HepG2 (cell line): ENCODE measurements around the gene ACSS1. TPM values are rescaled to one million over a fixed set of nuclear protein-coding genes. Genes with fewer than 3 reads are reported as not detected.

Experiments
- AGO1 ChIP-seq: fragments of 200-400 bp; formaldehyde crosslinking; IDR thresholded peaks from 2 replicates; pipeline ENCODE4 v1.6.1; 2017; ENCODE audit warnings: mild to moderate bottlenecking, low read depth, low read length, moderate library complexity; ENCODE audit not compliant: poor library complexity, severe bottlenecking
- FOXK1 ChIP-seq: sonication (generic); formaldehyde crosslinking; IDR thresholded peaks from 2 replicates; pipeline ENCODE4 v1.4.0; 2020; ENCODE audit warnings: low read depth, missing genetic modification reagents, borderline replicate concordance
- KAT8 ChIP-seq: IDR thresholded peaks from 2 replicates; pipeline ENCODE4 v1.6.1; 2016; ENCODE audit warnings: missing genetic modification reagents, missing compliant biosample characterization
- LCORL ChIP-seq, 2 experiments: fragments of 450-650 bp in 1 of 2; sonication (generic) in 1 of 2; formaldehyde crosslinking in 1 of 2; IDR thresholded peaks; 2 replicates each; pipeline versions ENCODE4 v1.5.0 to v1.6.1; 2017 to 2020; ENCODE audit warnings: antibody characterized with exemption in 1 of 2, missing genetic modification reagents in 1 of 2
- MAZ ChIP-seq, 2 experiments: sonication (generic) in 1 of 2; formaldehyde crosslinking in 1 of 2; IDR thresholded peaks; 2 replicates each; pipeline versions ENCODE4 v1.5.0 to v1.6.1; 2012 to 2020; ENCODE audit warnings: low read depth in 2 of 2, mild to moderate bottlenecking in 2 of 2, borderline replicate concordance in 1 of 2, improper control_type of control experiment in 1 of 2, low read length in 1 of 2, missing genetic modification reagents in 1 of 2, moderate library complexity in 1 of 2
- SOX5 ChIP-seq: IDR thresholded peaks from 2 replicates; pipeline ENCODE4 v1.6.1; 2016; ENCODE audit warnings: borderline replicate concordance
- TBX3 ChIP-seq: fragments of 450-650 bp; IDR thresholded peaks from 2 replicates; pipeline ENCODE4 v1.6.1; 2017; ENCODE audit warnings: antibody characterized with exemption, mild to moderate bottlenecking, inconsistent platforms, borderline replicate concordance
- TRIM24 ChIP-seq: sonication (generic); formaldehyde crosslinking; IDR thresholded peaks from 2 replicates; pipeline ENCODE4 v1.8.0; 2022; ENCODE audit warnings: mild to moderate bottlenecking, missing genetic modification reagents
- WIZ ChIP-seq: sonication (generic); formaldehyde crosslinking; IDR thresholded peaks from 2 replicates; pipeline ENCODE4 v1.5.1; 2020; ENCODE audit warnings: mild to moderate bottlenecking, missing genetic modification reagents
- ZBTB20 ChIP-seq: sonication (generic); formaldehyde crosslinking; IDR thresholded peaks from 2 replicates; pipeline ENCODE4 v1.8.1; 2023; ENCODE audit warnings: missing genetic modification reagents, low read depth, mild to moderate bottlenecking, borderline replicate concordance
- ZBTB7B ChIP-seq: sonication (generic); formaldehyde crosslinking; IDR thresholded peaks from 2 replicates; pipeline ENCODE4 v1.4.0; 2020; ENCODE audit warnings: missing genetic modification reagents
- ZFAT ChIP-seq: sonication (generic); formaldehyde crosslinking; conservative IDR thresholded peaks from 2 replicates; pipeline ENCODE4 v1.8.1; 2023; ENCODE audit warnings: missing genetic modification reagents, inconsistent platforms
- ZFP82 ChIP-seq: sonication (generic); formaldehyde crosslinking; IDR thresholded peaks from 2 replicates; pipeline ENCODE4 v1.5.1; 2020; ENCODE audit warnings: mild to moderate bottlenecking, missing genetic modification reagents, borderline replicate concordance
- ZMYM2 ChIP-seq: sonication (generic); formaldehyde crosslinking; IDR thresholded peaks from 2 replicates; pipeline ENCODE4 v1.8.0; 2022; ENCODE audit warnings: mild to moderate bottlenecking, missing genetic modification reagents
- ZNF224 ChIP-seq: sonication (generic); formaldehyde crosslinking; IDR thresholded peaks from 2 replicates; pipeline ENCODE4 v1.5.0; 2020; ENCODE audit warnings: mild to moderate bottlenecking, missing genetic modification reagents
- ZNF232 ChIP-seq: sonication (generic); formaldehyde crosslinking; IDR thresholded peaks from 2 replicates; pipeline ENCODE4 v1.4.0; 2020; ENCODE audit warnings: missing genetic modification reagents, borderline replicate concordance
- ZNF552 ChIP-seq: sonication (generic); formaldehyde crosslinking; IDR thresholded peaks from 2 replicates; pipeline ENCODE4 v1.9.0; 2022; ENCODE audit warnings: missing genetic modification reagents, mild to moderate bottlenecking, borderline replicate concordance
- ZNF629 ChIP-seq: sonication (generic); formaldehyde crosslinking; conservative IDR thresholded peaks from 2 replicates; pipeline ENCODE4 v1.5.0; 2020; ENCODE audit warnings: missing genetic modification reagents
- ZSCAN25 ChIP-seq: sonication (generic); formaldehyde crosslinking; IDR thresholded peaks from 2 replicates; pipeline ENCODE4 v1.8.0; 2022; ENCODE audit warnings: mild to moderate bottlenecking, missing genetic modification reagents
- polyA plus RNA-seq, 8 experiments: library from polyadenylated mRNA; depleted of rRNA in 3 of 8; stranded (reverse) in 7 of 8; unstranded in 1 of 8; fragments of >200 nt; fragmentation: Illumina TruSeq in 4 of 8; extraction: Trizol in 4 of 8; gene quantifications; 2 replicates each; pipeline versions ENCODE4 v1.2.1 to v1.2.3, GENCODE V29; 2011 to 2016; ENCODE audit warnings: low read depth in 4 of 8, missing spikeins in 1 of 8, mixed read lengths in 1 of 8; ENCODE audit not compliant: insufficient read depth in 1 of 8
- total RNA-seq, 5 experiments: library from RNA; depleted of rRNA; stranded (reverse); fragments of >200 nt; fragmentation: Illumina TruSeq; extraction: Trizol; gene quantifications; 2 replicates each; pipeline ENCODE4 v1.2.3, GENCODE V29; 2016; ENCODE audit warnings: low read depth in 1 of 5
- TF ChIP-seq, protein P1 (sequence below): sonication (generic); formaldehyde crosslinking; IDR thresholded peaks from 2 replicates; pipeline ENCODE4 v1.5.0; 2020; ENCODE audit warnings: mild to moderate bottlenecking, missing genetic modification reagents
- TF ChIP-seq, protein P2 (sequence below): sonication (generic); formaldehyde crosslinking; IDR thresholded peaks from 2 replicates; pipeline ENCODE4 v1.4.0; 2020; ENCODE audit warnings: missing genetic modification reagents, borderline replicate concordance
- TF ChIP-seq, protein P3 (sequence below): fragments of 450-650 bp; IDR thresholded peaks from 2 replicates; pipeline ENCODE4 v1.6.1; 2017; ENCODE audit warnings: mild to moderate bottlenecking

The ACSS1 gene
- total and polyA plus RNA-seq, 2 of the 13 experiments (the other 11 are each of a cell fraction or from before 2014, with no cell fraction given): 15.2 to 41.6 TPM

DNA sequence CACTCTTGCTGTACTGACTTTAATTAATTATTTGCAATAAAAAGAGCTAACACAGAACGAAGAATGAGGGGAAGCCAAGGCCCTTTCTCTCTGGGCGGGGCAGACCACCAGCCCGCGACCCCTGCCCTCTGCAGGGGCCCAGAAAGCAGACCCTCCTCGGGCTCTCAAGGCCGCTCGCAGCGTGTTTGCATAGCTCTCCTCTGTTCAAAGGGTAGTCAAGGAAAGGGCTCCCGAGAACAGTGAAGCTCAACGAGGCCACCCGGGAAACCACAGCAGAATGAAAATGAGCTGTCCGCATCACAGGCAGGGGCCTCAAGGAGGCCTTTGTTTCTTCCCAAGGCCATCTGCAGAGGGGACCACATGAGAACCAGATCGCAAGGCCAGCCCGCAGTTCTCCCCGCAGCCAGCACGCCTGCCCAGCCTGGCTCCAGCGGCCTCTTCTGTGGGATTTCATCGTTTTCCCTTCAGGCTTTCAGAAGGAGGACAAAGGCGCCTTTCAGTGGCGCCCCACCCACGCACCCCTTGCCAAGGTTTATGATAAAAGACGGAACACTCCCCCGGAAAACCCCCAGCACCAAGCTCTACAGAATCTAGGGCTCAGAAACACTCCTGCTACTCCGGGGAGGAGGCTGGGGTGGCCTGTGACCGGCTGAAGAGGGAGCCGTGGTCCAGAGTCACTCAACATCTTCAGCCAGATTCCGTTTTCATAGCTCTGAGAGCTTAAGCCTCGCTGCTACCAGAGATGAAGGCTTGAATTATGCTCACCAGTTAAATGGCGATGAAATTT, 25.3 kb downstream of the ACSS1 start (continued):
- TF ChIP-seq LCORL (IDR thresholded peaks at IDR 0.05) (no peak), LCORL (CRISPR knock-in tag; IDR thresholded peaks at IDR 0.05) (0 out of 2 replicates have a peak, but pooled peaks have one; percentile 44), ZBTB7B (CRISPR knock-in tag) (peak; percentile 98), FOXK1 (CRISPR knock-in tag) (0 out of 2 replicates have a peak, but pooled peaks have one; percentile 11), TRIM24 (CRISPR knock-in tag) (no peak), ZFAT (CRISPR knock-in tag) (no peak), SOX5 (CRISPR knock-in tag) (peak; percentile 74; the same call in 1 of the 2 replicates), ZBTB20 (CRISPR knock-in tag) (no peak), TBX3 (no peak), ZNF629 (0 out of 2 replicates have a peak, but pooled peaks have one; percentile 35), MAZ (IDR thresholded peaks at IDR 0.05; ENCODE audit: borderline replicate concordance, low read depth, low read length) (no peak), MAZ (CRISPR knock-in tag; IDR thresholded peaks at IDR 0.05; ENCODE audit: low read depth) (0 out of 2 replicates have a peak, but pooled peaks have one; percentile 52), WIZ (CRISPR knock-in tag) (no peak), ZMYM2 (CRISPR knock-in tag) (no peak), ZNF552 (CRISPR knock-in tag) (0 out of 2 replicates have a peak, but pooled peaks have one; percentile 55), ZFP82 (no peak), KAT8 (CRISPR knock-in tag) (peak; percentile 76), ZNF224 (CRISPR knock-in tag) (peak; percentile 27; the same call in 1 of the 2 replicates), AGO1 (peak; percentile 66), ZSCAN25 (CRISPR knock-in tag) (no peak), ZNF232 (CRISPR knock-in tag) (peak; percentile 43; the same call in 1 of the 2 replicates)
- TF ChIP-seq, protein P1, sequence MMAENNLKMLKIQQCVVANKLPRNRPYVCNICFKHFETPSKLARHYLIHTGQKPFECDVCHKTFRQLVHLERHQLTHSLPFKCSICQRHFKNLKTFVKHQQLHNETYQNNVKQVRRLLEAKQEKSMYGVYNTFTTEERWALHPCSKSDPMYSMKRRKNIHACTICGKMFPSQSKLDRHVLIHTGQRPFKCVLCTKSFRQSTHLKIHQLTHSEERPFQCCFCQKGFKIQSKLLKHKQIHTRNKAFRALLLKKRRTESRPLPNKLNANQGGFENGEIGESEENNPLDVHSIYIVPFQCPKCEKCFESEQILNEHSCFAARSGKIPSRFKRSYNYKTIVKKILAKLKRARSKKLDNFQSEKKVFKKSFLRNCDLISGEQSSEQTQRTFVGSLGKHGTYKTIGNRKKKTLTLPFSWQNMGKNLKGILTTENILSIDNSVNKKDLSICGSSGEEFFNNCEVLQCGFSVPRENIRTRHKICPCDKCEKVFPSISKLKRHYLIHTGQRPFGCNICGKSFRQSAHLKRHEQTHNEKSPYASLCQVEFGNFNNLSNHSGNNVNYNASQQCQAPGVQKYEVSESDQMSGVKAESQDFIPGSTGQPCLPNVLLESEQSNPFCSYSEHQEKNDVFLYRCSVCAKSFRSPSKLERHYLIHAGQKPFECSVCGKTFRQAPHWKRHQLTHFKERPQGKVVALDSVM (CRISPR knock-in tag): peak; percentile 47; the same call in 1 of the 2 replicates
- TF ChIP-seq, protein P2, sequence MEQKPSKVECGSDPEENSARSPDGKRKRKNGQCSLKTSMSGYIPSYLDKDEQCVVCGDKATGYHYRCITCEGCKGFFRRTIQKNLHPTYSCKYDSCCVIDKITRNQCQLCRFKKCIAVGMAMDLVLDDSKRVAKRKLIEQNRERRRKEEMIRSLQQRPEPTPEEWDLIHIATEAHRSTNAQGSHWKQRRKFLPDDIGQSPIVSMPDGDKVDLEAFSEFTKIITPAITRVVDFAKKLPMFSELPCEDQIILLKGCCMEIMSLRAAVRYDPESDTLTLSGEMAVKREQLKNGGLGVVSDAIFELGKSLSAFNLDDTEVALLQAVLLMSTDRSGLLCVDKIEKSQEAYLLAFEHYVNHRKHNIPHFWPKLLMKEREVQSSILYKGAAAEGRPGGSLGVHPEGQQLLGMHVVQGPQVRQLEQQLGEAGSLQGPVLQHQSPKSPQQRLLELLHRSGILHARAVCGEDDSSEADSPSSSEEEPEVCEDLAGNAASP (CRISPR knock-in tag): 0 out of 2 replicates have a peak, but pooled peaks have one; percentile 9
- TF ChIP-seq, protein P3, sequence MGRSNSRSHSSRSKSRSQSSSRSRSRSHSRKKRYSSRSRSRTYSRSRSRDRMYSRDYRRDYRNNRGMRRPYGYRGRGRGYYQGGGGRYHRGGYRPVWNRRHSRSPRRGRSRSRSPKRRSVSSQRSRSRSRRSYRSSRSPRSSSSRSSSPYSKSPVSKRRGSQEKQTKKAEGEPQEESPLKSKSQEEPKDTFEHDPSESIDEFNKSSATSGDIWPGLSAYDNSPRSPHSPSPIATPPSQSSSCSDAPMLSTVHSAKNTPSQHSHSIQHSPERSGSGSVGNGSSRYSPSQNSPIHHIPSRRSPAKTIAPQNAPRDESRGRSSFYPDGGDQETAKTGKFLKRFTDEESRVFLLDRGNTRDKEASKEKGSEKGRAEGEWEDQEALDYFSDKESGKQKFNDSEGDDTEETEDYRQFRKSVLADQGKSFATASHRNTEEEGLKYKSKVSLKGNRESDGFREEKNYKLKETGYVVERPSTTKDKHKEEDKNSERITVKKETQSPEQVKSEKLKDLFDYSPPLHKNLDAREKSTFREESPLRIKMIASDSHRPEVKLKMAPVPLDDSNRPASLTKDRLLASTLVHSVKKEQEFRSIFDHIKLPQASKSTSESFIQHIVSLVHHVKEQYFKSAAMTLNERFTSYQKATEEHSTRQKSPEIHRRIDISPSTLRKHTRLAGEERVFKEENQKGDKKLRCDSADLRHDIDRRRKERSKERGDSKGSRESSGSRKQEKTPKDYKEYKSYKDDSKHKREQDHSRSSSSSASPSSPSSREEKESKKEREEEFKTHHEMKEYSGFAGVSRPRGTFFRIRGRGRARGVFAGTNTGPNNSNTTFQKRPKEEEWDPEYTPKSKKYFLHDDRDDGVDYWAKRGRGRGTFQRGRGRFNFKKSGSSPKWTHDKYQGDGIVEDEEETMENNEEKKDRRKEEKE: no peak
